ENCODE results near the gene SPAG5. TPM values are rescaled to one million over a fixed set of nuclear protein-coding genes. Genes with fewer than 3 reads are reported as not detected.

SPAG5 gene
- total RNA-seq, 1 donor from 2014 or later: 28.5 TPM

Other genes with a start within 250 kb of the SPAG5 start
- gene POLDIP2, start 241.5 kb downstream of the SPAG5 start, total RNA-seq (ENCODE audit: unreplicated experiment): 57.2 TPM
- gene SEBOX, start 233.8 kb downstream of the SPAG5 start, total RNA-seq (ENCODE audit: unreplicated experiment): not detected
- not detected for gene VTN, start 228.7 kb downstream of the SPAG5 start, total RNA-seq (ENCODE audit: unreplicated experiment)
- gene SARM1, start 227.3 kb downstream of the SPAG5 start, total RNA-seq (ENCODE audit: unreplicated experiment): 5.8 TPM
- gene SLC46A1, start 192.8 kb downstream of the SPAG5 start, total RNA-seq (ENCODE audit: unreplicated experiment): 5.3 TPM
- not detected for gene SLC13A2, start 125.4 kb downstream of the SPAG5 start, total RNA-seq (ENCODE audit: unreplicated experiment)
- gene FOXN1, start 92.7 kb downstream of the SPAG5 start, total RNA-seq (ENCODE audit: unreplicated experiment): not detected
- 47.2 TPM for gene UNC119, start 46.4 kb downstream of the SPAG5 start, total RNA-seq (ENCODE audit: unreplicated experiment)
- gene PIGS, start 27.5 kb downstream of the SPAG5 start, total RNA-seq (ENCODE audit: unreplicated experiment): 53.6 TPM
- gene ALDOC, start 22.1 kb downstream of the SPAG5 start, total RNA-seq (ENCODE audit: unreplicated experiment): 18.3 TPM
- gene RSKR, start 15.2 kb upstream of the SPAG5 start, total RNA-seq (ENCODE audit: unreplicated experiment): 25.1 TPM
- 203 TPM for gene BLTP2, start 46.1 kb upstream of the SPAG5 start, total RNA-seq (ENCODE audit: unreplicated experiment)
- 52.8 TPM for gene SDF2, start 62.9 kb upstream of the SPAG5 start, total RNA-seq (ENCODE audit: unreplicated experiment)
- 87.4 TPM for gene SUPT6H, start 63.2 kb upstream of the SPAG5 start, total RNA-seq (ENCODE audit: unreplicated experiment)
- 12.0 TPM for gene PROCA1, start 112.9 kb upstream of the SPAG5 start, total RNA-seq (ENCODE audit: unreplicated experiment)
- gene RAB34, start 118.8 kb upstream of the SPAG5 start, total RNA-seq (ENCODE audit: unreplicated experiment): 72.0 TPM
- gene RPL23A, start 121.0 kb upstream of the SPAG5 start, total RNA-seq (ENCODE audit: unreplicated experiment): 1,525 TPM
- 2.4 TPM for gene TLCD1, start 127.2 kb upstream of the SPAG5 start, total RNA-seq (ENCODE audit: unreplicated experiment)
- 6.7 TPM for gene NEK8, start 129.8 kb upstream of the SPAG5 start, total RNA-seq (ENCODE audit: unreplicated experiment)
- 166 TPM for gene TRAF4, start 145.0 kb upstream of the SPAG5 start, total RNA-seq (ENCODE audit: unreplicated experiment)
- gene FAM222B, start 243.8 kb upstream of the SPAG5 start, total RNA-seq (ENCODE audit: unreplicated experiment): 69.9 TPM

All from endothelial cell (in vitro differentiated cells).